Kidney epithelial cell (primary cell): Measurements from ENCODE around the gene CDHR3. TPM values are rescaled to one million over a fixed set of nuclear protein-coding genes. Genes with fewer than 3 reads are reported as not detected.

Source experiments
- DNase-seq: peaks from one replicate; pipeline ENCODE4 v3.0.0-alpha.2; 2010; ENCODE audit warnings: low read depth
- H3K27me3 ChIP-seq: 2 replicates; pipeline ENCODE4 v1.6.0; 2011; ENCODE audit warnings: low read length; ENCODE audit not compliant: control insufficient read depth, insufficient read depth
- H3K36me3 ChIP-seq: 2 replicates; pipeline ENCODE4 v1.5.1; 2011; ENCODE audit warnings: low read length; ENCODE audit not compliant: control insufficient read depth, insufficient read depth
- H3K4me3 ChIP-seq: 2 replicates; pipeline ENCODE4 v1.5.1; 2011; ENCODE audit warnings: low read depth, mild to moderate bottlenecking, control low read depth, low read length
- CTCF ChIP-seq: IDR thresholded peaks from 2 replicates; pipeline ENCODE4 v1.5.1; 2011; ENCODE audit warnings: mild to moderate bottlenecking, moderate library complexity, low read length, control low read depth, inconsistent platforms; ENCODE audit not compliant: insufficient read depth, poor library complexity, severe bottlenecking
- total RNA-seq: library from RNA; depleted of rRNA; stranded (reverse); fragments of >200 nt; gene quantifications from 2 replicates; pipeline ENCODE4 v1.2.3, GENCODE V29; 2015

CDHR3 gene
- total RNA-seq, 1 donor from 2014 or later: 0.96 TPM

- Histone ChIP-seq H3K4me3 (no peak overlapping the region), H3K27me3 (no peaks in the 10 kb centered on the region), H3K36me3 (no peaks in the 10 kb centered on the region)
- TF ChIP-seq CTCF: no peak
- DNase-seq: no peak
Measured at GRCh38 chr7:106063024-106063423, 100.0 kb downstream of the CDHR3 start.

DNA sequence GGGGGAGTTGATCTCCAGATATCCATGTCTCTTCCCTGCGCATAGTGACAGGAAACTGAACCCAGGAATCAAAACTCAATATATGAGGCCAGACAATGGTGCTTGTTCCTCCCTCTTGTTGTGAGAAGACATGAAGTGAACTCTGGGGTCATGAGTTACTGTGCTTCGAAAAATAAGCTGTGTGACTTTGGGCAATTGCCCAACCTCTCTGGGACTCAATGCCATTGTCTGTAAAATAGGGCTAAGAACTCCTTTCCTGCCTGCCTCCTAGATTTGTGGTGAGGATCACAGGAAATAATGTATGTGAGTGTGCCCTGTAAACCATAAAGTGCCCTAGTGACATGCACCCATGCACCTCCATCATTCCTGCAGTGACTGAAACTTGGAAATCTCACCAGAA lies 100.6 kb downstream of the CDHR3 start:
- Histone ChIP-seq H3K36me3 (no peaks in the 10 kb centered on the region), H3K4me3 (no peak overlapping the region), H3K27me3 (no peaks in the 10 kb centered on the region)
- no peak for DNase-seq
- TF ChIP-seq CTCF: no peak

GRCh38 chr7:106064316-106064715 lies 101.3 kb downstream of the CDHR3 start:
- TF ChIP-seq CTCF: no peak
- no peaks in the 10 kb centered on the region for H3K27me3 ChIP-seq
- no peak for DNase-seq
- H3K36me3 ChIP-seq: no peaks in the 10 kb centered on the region
- no peak overlapping the region for H3K4me3 ChIP-seq

GRCh38 chr7:106064771-106065574 lies 101.9 kb downstream of the CDHR3 start:
- TF ChIP-seq CTCF: no peak
- H3K27me3 ChIP-seq: no peaks in the 10 kb centered on the region
- H3K36me3 ChIP-seq: no peaks in the 10 kb centered on the region
- H3K4me3 ChIP-seq: no peak overlapping the region
- peak; percentile 93 for DNase-seq

DNA sequence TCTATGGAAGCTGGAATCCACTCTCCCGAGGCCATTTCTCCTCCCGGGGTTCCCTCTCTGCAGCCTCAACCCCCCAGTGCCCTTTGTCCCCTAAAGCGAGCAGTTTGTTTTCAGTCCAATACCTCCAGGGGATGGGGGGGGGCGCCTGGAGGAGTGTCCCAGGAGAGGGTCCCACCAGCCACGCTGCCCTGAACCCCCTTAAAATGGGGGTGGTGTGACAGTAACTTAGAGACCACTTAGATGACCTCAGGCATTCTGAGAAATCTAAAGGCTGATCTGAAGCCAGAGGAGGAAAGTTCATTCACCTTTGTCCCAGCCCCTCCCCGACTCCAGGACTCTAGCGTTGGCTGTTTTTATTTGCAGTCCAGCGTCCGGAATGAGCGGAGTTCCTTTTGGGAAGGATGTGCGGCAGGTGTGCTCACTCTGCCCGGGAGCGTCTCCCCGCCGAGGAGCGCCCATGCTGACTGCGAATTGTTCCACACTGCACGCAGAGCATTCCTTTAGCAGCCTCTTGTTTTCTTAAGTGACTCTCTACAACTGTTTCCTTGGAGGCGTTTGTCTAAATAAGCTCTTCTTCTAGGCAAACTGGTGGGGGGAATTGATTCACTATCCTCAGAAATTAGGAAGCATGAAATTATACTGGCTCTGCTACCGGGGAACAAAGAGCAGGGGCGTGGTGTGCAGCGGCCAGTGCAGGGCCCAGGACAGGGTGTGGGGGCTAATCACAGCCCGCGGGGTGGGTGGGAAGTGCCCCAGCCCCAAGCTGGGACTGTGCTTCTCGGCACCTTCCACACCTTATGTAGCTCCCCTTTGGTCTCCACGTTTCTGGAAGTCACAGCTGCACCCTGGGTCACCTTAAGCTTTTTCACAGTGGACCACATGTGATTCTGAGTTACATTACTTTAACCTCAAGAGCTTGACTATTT lies 102.8 kb downstream of the CDHR3 start:
- Histone ChIP-seq H3K36me3 (no peaks in the 10 kb centered on the region), H3K27me3 (no peaks in the 10 kb centered on the region), H3K4me3 (no peak overlapping the region)
- DNase-seq: no peak
- TF ChIP-seq CTCF: no peak
